ENCODE data around the gene PROP1.

GRCh38 chr5:177972613-177973012, 23.4 kb downstream of the PROP1 start:
- TF ChIP-seq CTCF (IDR thresholded peaks at IDR 0.05) (no peak), POLR2A (IDR thresholded peaks at IDR 0.05) (no peak)
